Activated CD4-positive, alpha-beta T cell treated with anti-CD3 and anti-CD28 coated beads, Interleukin-2, amount 50 U/mL, for 16 hours (primary cell): ENCODE data around the gene STARD8.
"Not testable (repeated sequence)": the region's sequence is repeated elsewhere in the genome, so short reads cannot be mapped to it uniquely, and the experiment has no call there.

ENCODE experiments used
- DNase-seq: peaks from one replicate; pipeline ENCODE4 v3.0.0-alpha.2; 2020

Gene STARD8

DNA sequence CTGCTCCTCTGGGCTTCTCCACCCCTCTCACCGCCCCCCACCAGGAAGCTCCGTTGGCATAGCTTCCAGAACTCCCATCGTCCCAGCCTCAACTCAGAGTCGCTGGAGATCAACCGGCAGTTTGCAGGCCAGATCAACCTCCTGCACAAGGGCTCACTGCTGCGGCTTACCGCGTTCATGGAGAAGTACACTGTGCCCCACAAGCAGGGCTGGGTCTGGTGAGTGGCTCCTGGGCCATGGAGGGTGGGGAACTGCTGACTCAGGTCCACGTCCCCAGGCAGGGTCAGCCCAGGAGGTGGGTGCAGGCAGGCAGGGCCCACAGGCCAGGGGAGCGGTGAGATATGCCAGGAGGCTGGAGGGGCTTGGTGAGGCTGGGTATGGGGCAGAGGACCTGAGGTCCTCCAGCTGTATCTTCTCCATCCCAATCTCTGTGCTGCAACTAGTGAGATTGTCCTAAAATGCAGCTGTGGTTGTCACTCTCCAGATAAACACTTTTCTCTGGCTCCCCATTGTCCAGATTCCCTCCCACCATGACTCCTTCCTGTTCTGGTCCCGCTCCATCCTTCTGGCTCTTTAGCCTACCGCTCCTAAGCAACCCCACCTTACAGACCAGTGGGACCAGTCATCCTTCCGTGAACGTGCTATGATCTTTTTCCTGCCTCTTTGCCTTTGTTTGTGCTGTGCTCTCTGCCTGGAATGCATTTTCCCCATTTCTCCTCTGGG, 71.9 kb downstream of the STARD8 start:
- no peak for DNase-seq

DNA sequence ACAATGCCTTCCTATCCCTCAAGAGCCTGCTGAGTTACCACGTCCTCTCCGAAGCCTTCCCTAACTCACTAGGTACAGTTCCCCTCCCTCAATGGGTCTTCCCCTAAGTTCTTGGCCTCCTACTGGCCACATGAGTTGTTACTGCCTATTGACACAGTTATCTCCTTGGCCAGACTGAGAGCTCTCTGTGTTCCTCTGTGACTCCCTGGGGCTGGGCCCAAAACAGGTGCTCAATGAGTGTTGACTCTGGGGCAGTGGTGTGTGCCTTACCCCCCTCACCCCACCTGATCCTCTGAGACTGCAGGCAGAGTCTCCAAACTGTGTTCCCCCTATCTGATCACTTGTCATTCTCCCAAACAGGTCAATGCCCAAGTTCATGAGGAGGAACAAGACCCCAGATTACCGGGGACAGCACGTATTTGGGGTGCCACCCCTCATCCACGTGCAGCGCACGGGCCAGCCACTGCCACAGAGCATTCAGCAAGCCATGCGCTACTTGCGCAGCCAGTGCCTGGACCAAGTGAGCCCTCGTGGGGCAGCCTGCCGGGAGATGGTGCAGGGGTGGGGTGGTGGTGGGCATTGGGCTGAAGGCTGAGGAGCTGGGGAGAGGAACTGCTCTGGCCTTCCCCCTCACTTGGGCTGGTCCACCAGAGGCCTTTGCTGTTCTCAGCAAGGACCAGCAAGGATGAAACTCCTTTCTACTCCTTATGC, 72.6 kb downstream of the STARD8 start:
- DNase-seq = peak; percentile 5

DNA sequence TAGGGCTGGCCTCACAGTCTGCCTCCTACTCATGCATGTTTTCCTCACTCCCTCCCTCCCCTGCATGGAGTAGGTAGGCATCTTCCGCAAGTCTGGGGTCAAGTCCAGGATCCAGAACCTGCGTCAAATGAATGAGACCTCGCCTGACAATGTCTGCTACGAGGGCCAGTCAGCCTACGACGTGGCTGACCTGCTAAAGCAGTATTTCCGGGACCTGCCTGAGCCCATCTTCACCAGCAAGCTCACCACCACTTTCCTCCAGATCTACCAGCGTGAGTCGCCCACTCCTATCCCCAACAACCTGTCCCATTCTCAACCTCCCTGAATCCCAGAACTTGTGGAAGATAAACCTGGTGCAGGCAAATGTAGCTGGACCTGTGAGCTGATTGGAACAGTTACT, 73.4 kb downstream of the STARD8 start:
- no peak for DNase-seq

DNA sequence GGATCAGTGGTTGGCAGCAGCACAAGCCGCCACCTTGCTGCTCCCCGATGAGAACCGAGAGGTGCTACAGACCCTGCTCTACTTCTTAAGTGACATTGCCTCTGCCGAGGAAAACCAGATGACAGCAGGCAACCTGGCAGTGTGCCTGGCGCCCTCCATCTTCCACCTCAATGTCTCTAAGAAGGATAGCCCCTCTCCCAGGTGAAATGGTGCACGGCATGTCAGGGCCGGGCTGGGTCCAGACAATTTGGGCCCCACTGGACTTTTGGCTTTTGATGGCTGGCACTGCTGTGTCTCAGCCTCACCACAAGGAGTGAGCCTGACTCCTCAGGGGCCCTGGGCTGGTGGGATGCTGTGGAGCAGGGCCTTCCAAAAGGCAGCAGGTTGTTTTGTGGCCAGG, 74.1 kb downstream of the STARD8 start:
- no peak for DNase-seq

DNA sequence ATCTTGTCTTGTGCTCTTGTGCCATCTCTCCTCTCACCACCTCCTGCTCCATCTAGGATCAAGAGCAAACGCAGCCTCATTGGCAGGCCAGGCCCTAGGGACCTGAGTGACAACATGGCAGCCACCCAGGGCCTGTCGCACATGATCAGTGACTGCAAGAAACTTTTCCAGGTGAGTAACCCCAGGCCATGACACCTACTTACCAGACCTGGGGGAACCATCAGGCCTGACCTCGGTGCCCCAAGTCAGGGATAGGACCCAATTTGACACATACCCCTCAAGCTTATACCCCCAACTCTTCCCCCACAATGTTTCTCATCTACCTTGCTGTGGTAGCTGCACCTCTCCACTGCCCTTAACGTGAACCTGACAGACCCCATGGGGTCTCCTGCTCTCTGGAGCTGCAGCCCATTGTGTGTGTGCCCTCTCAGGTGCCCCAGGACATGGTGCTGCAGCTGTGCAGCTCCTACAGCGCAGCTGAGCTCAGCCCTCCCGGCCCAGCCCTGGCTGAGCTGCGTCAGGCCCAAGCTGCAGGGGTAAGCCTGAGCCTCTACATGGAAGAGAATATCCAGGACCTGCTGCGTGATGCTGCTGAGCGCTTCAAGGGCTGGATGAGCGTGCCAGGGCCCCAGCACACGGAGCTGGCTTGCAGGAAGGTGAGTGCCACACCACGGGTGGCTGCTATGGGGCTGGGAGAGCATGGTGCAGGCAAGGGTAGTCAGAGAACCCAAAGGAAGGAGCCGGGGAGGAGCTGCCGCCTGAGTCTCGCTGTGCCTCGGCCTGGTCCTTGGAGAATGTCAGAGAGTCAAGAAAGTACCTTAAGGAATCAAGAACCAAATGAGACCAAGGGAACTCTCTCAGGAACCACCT, 74.8 kb downstream of the STARD8 start:
- no peak for DNase-seq

DNA sequence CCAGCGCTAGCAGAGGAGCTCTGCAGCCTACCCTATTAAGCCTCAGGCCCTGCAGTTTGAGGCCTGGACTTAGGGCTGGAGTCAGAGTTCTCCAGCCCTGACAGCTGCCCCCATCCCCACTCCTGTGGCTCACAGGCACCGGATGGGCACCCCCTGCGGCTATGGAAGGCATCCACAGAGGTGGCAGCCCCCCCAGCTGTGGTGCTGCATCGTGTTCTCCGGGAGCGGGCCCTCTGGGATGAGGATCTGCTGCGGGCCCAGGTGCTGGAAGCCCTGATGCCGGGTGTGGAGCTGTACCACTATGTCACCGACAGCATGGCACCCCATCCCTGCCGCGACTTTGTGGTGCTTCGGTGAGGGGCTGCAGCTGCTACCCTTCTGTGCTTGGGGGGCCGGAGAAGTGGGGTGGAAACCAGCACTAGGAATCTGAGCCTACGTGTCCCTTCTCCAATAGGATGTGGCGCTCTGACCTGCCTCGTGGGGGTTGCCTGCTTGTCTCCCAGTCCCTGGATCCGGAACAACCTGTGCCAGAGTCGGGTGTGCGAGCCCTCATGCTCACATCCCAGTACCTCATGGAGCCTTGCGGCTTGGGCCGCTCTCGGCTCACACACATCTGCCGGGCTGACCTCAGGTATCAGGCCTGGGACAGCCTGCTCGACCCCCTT, 76.2 kb downstream of the STARD8 start:
- no peak for DNase-seq

DNA sequence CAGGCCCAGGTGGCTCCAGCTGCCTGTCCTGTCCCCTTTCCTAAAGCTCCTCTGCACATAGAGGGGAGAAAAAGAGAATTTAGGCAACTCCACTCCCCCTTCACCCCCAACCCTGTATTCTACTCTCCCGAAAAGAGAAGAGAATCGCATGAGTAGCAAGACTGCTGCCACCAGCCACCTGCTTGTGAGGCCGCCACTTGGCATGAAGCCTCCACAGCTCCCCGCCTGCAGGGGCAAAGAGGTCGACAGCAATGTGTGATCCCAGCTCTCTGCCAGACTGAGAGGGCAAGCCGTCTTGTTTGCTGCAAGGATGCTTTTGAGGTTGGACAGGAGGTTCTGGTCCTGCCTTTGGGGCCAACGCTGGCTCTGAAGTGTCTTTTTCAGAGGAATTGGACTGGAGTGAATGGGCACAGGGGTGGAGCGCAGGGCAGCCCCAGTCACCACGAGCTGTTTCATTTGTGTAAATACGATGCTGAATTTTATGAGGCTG, 77.1 kb downstream of the STARD8 start:
- no peak for DNase-seq

DNA sequence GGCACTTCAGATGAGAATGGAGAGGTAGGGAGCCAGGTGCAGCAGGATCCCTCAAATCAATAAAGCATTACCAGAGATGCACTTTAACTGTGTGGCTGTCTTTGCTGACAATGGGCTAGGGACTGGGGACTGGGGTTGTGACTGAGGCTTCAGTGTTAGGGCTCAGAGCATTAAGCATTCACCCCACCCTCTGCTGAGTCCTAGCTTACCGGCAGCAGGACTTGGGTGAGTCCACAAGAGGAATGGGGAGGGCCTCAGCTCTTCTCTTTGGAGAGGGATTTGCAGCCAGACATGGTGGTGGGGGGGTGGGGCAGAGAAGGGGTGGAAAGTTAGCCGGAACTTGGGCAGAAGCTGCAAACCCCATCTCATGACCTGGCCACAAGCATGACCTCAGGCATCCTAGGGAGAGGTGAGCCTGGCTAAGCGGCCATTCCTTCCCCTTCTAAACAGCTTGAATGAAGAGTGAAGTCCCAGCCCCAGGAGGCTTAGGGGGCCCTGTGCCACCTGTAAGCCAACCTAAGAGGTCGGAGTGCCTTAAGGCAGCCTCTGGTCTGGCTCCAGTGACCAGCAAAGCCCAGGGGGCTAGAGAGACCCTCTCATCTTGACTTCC, 78.4 kb downstream of the STARD8 start:
- no peak for DNase-seq

DNA sequence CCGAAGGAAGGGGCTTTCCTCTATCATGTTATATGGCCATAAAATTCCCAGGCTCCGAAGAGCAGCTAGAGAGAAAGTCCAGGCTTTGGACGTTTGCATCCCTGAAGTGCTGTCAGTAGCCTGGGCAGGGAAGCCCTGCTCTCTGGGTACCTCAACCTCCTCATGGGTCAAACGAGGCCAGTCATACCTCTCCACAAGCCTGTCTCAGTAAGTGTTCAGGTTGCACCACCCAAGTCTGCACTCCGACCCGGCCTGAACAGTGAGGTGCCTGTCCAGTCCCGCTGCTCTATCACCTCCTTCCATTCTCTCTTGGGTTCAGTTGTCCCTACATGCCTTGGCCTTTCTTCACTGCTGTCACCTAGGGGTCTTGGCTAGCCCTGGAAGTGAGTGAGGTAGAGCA, 78.9 kb downstream of the STARD8 start:
- no peak for DNase-seq

DNA sequence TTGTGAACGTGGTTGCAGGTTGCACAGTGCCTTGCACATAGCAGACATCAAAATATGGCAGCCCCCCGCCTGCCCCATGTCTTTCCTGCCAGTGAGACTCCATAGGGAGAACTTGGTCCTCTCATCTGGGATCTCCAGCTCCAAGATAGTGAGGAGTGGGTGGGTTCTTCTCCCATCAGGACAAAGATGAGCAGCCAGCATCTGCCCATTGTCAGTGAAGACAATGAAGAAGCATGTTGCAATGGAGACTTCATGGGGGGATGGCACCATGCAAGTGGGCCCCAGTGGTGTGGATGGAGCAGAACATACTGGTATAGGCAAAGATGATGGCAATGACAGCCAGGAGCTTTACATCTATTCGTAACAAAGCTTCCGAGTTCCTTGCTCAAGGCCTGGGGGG, 80.2 kb downstream of the STARD8 start:
- no peak for DNase-seq

DNA sequence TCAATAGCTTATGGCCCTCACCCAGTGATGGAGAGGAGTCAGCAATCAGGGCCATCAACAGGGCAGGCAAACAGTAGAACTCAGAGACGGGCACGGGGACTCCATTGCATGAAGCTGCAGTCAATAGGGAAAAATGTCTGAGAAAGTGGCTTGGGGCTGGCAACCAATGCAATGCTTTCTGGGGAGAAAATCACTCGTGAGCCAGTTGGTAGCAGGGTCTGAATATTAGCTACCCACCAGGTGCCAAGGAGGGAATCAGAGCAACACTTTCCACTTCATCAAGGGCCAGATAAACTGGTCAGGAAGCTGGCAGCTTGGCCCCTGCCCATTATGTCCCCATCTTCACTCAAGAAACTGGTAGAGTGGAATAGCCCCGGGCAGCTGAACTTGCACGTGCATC, 80.7 kb downstream of the STARD8 start:
- DNase-seq = no peak

DNA sequence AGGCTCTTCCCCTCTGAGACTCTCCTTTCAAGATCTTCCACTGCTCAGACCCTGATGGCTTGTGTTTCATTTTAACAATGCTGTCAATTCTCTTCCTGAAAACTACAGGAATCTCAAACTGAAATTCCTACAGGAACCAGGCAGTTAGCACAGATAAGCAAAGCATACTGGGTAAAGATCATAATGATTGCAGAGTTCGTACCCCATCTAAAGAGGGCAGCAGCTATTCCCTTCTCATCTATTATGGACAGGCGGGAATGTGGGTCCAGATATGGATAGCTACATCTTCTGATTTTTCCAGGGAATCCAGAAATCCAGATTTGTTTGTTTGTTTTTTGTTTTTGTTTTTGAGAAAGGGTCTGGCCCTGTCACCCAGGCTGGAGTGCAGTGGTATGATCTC, 83.8 kb downstream of the STARD8 start:
- no peak for DNase-seq

DNA sequence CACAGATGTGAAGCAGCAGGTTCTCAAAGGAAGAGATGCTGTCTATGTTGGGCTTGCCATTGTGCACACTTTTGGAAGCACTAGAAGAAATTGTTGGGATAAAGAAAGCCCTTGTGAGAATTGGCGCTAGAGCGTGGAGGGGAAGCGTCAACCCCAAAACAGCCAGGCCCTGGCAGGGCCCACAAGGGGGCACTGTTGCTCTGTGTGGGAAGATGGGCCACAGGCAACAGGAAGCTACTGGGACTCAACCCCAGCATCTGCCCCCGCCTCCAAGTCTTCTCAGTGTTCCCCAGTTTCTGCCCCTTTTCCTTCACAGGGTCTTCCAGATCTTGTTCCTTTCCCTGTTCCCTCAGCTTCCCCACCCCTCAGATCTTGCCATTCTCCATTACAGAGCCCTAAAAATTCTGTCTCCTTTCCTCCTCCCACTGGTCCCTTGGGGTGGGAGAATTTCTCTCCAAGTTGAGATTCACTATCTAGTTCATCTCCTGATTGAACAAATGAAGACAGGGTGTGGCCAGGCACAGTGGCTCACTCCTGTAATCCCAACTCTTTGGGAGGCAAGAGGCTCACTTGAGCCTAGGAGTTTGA, 85.5 kb downstream of the STARD8 start:
- DNase-seq = peak; percentile 75

DNA sequence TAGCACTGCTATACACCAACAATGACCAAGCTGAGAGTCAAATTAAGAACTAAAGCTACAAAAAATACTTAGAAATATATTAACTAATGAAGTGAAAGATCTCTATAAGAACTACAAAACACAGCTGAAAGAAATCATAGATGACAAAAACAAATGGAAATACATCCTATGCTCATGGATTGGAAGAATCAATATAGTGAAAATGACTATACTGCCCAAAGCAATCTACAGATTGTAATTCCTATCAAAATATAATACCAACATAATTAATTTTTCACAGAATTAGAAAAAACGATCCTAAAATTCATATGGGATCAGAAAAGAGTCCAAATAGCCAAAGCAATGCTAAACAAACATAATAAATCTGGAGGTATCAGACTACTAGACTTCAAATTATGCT, 87.8 kb downstream of the STARD8 start:
- no peak for DNase-seq

DNA sequence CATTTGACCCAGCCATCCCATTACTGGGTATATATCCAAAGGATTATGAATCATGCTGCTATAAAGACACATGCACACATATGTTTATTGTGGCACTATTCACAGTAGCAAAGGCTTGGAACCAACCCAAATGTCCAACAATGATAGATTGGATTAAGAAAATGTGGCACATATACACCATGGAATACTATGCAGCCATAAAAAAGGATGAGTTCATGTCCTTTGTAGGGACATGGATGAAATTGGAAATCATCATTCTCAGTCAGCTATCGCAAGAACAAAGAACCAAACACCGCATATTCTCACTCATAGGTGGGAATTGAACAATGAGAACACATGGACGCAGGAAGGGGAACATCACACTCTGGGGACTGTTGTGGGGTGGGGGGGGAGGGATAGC, 94.4 kb downstream of the STARD8 start:
- not testable (repeated sequence) for DNase-seq

DNA sequence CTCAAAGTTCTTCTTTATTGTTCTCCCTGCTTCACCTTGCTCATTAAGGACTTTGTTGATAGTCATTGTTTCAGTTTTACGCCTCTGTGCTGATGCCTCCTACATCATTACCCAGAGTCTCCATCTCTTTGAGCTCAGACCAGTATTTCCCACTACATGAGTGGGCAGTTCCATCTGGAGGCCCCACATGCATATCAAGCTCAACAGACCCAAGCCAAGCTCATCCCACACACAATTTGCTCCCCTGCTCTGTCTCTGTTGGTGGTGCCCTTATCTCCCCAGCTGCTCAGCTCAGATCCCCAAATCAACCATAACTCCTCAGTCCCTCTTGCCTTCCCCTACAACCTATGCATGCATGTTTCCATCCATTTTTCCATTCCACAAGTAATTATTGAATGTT, 96.3 kb downstream of the STARD8 start:
- DNase-seq = no peak

DNA sequence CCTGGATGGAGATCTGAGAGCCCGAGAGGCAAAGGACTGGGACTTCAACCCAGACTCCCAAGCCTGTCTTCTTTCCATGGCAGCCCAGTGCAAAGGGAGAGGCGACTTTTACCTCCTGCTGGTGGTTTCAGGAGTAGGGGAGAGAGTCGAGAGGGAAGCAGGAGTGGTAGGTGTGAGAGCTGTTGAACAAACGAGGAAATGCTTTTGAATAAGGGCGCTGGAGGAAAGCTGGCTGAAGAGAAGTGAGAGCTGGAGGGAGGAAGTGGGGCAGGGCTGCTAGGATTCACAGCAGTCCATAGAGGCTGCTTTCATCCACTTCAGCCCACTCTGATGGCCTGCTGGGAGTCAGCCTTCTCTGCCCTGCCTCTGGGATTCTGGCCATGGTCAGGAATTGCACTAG, 99.5 kb downstream of the STARD8 start:
- DNase-seq = no peak

DNA sequence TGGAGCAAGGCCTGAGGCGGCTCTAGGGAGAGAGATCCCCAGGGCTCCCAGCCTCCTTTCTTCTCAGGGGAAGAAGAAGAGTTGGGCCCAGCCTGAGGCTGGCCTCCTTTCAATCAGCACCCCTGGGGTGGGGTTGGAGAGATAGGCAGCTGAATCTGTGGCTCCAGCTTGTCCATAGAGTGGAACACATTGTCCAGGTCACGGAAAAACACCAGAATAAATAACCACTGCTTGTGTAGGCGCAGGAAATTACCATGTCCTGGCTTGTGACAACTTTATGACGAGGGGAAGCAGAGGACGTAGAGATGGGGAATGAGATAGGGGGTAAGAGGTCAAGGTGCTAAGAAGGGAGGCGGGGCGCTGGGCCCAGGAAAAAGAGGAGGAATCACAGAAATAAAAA, 100.6 kb downstream of the STARD8 start:
- DNase-seq = no peak

DNA sequence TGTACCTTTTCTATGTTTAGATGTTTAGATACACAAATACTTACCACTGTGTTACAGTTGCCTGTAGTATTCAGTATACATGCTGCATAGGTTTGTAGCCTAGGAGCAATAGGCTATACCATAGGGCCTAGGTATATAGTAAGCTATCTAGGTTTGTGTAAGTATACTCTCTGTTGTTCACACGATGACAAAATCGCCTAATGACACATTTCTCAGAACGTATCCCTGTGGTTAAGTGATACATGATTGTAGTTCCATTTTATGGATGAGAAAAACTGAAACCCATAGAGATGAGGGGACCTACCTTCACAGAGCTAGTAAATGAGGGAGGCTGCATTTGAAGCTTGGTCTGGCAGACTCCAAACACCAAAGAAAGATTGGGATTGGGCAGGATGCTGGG, 102.0 kb downstream of the STARD8 start:
- DNase-seq = peak; percentile 35

DNA sequence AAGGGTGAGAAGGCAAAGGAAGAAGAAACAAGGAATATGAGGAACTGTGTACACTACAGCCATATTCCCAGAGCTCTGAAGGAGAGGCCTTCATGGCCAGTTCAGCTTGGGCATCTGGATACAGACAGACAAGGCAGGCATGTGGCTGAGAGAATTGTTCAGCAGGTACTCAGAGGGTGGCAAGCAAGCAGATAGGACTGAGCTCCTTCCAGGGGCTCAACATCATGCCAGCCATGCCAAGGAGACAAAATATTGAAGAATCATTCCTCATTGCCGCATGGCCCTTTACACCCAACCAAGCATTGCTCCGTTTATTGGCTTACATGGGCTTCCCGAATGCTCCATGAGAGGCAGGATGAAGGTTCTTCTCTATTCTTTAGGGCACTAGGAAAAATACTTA, 102.8 kb downstream of the STARD8 start:
- DNase-seq = no peak

DNA sequence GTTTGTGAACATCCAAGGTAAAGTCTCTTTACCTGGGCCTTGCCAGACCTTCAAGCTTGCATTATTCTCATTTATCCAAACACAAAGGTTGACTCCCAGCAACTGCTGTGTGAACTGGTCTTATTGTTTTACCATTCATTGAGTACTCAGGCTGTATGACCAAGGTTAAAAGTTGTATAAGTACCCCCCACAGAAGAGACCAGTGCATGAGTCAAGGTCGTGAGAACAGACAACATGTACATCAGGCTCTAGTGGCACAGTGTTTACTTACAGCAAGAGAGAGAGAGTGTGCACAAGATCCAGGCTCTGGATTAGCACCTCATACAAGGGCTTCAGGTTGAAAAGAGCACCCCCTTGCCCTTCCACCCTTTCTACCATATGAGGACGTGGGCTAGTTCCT, 103.9 kb downstream of the STARD8 start:
- DNase-seq = no peak

DNA sequence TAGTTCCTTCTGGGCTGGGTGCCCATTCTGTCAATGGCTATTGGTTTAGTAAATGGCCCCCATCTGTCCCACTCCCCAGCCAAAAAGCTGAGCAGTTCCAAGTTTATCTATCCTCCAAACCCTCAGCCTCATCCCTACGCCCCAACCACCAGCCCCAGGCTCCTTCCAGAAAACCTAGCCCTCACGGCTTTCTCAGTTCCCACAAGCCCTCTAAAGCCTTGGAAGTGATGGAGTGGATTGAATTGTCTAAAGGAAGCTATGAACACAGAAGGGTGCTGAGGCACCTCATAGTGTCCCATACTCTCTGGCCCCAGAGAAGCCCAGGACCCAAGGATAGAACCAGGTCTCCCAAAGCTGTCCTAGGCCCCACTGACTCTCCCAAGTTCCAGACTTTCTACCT, 105.8 kb downstream of the STARD8 start:
- no peak for DNase-seq
